ENCODE measurements around the gene PCDH1. TPM values are rescaled to one million over a fixed set of nuclear protein-coding genes. Genes with fewer than 3 reads are reported as not detected.

The PCDH1 gene
- total RNA-seq, 4 donors from 2014 or later: 85.1 to 172 (median 119) TPM

GRCh38 chr5:141811287-141812155, 66.7 kb downstream of the PCDH1 start:
- TF ChIP-seq POLR2A (IDR thresholded peaks at IDR 0.05) (no peak), CTCF (IDR thresholded peaks at IDR 0.05) (peak in 1 of 3 donors; percentile 29)
- intact Hi-C loops (cut with DNase I; ENCODE audit: low total_unique reads): no loop called here
- no peak for DNase-seq (ENCODE audit: low spot score in 2 of 2)
- H3K4me3 ChIP-seq (ENCODE audit: low read depth, poor library complexity, severe bottlenecking): no peak overlapping the region
- 26 to 27% methylated on average over 28 to 29 of the region's 29 CpGs for WGBS, 2 donors

GRCh38 chr5:141810702-141811101, 67.5 kb downstream of the PCDH1 start:
- no peak for DNase-seq (ENCODE audit: low spot score in 2 of 2)
- TF ChIP-seq POLR2A (IDR thresholded peaks at IDR 0.05): no peak
- no peak for TF ChIP-seq CTCF (IDR thresholded peaks at IDR 0.05)
- intact Hi-C loops (cut with DNase I; ENCODE audit: low total_unique reads): no loop called here
- no peak overlapping the region for H3K4me3 ChIP-seq (ENCODE audit: low read depth, poor library complexity, severe bottlenecking)
- 79 to 86% methylated on average over 3 of the region's 3 CpGs for WGBS, 2 donors

- TF ChIP-seq POLR2A (IDR thresholded peaks at IDR 0.05) (no peak), CTCF (IDR thresholded peaks at IDR 0.05) (no peak)
- WGBS, 2 donors: 55 to 64% methylated on average over 15 of the region's 15 CpGs
- no peak overlapping the region for H3K4me3 ChIP-seq (ENCODE audit: low read depth, poor library complexity, severe bottlenecking)
- no peak for DNase-seq (ENCODE audit: low spot score in 2 of 2)
- intact Hi-C loops (cut with DNase I; ENCODE audit: low total_unique reads): no loop called here
Observed at GRCh38 chr5:141809380-141810096, 68.7 kb downstream of the PCDH1 start.

- DNase-seq (ENCODE audit: low spot score in 2 of 2): no peak
- TF ChIP-seq POLR2A (IDR thresholded peaks at IDR 0.05) (no peak), CTCF (IDR thresholded peaks at IDR 0.05) (no peak)
- WGBS, 2 donors: 69 to 83% methylated on average over 2 of the region's 2 CpGs
- H3K4me3 ChIP-seq (ENCODE audit: low read depth, poor library complexity, severe bottlenecking): no peak overlapping the region
- intact Hi-C loops (cut with DNase I; ENCODE audit: low total_unique reads): no loop called here
Observed at GRCh38 chr5:141808857-141809256, 69.4 kb downstream of the PCDH1 start.

- intact Hi-C loops (cut with DNase I; ENCODE audit: low total_unique reads): no loop called here
- WGBS, 2 donors: 58 to 59% methylated on average over 6 of the region's 6 CpGs
- H3K4me3 ChIP-seq (ENCODE audit: low read depth, poor library complexity, severe bottlenecking): no peak overlapping the region
- no peak for TF ChIP-seq POLR2A (IDR thresholded peaks at IDR 0.05)
- DNase-seq (ENCODE audit: low spot score in 2 of 2): no peak
Observed at GRCh38 chr5:141807732-141808131, 70.5 kb downstream of the PCDH1 start.

GRCh38 chr5:141807329-141807728, 70.9 kb downstream of the PCDH1 start:
- intact Hi-C loops (cut with DNase I; ENCODE audit: low total_unique reads): no loop called here
- no peak for DNase-seq (ENCODE audit: low spot score in 2 of 2)
- TF ChIP-seq POLR2A (IDR thresholded peaks at IDR 0.05): no peak
- TF ChIP-seq CTCF (IDR thresholded peaks at IDR 0.05): no peak
- no peak overlapping the region for H3K4me3 ChIP-seq (ENCODE audit: low read depth, poor library complexity, severe bottlenecking)
- WGBS, 2 donors: 56 to 61% methylated on average over 11 of the region's 11 CpGs

Data from lower leg skin (tissue), 4 donors.